Left lung (tissue), 10 donors: ENCODE measurements around the gene COG2. TPM values are rescaled to one million over a fixed set of nuclear protein-coding genes. Genes with fewer than 3 reads are reported as not detected.

Experiments used
- ATAC-seq: fragments of 200-7000 bp; cut with Tn5 transposase; one replicate; pipeline ENCODE4 v1.9.1; 2020; ENCODE audit warnings: moderate library complexity
- DNase-seq, 4 donors: peaks; one replicate each; pipeline ENCODE4 v3.0.0-alpha.2; 2013 to 2020
- H3K27ac ChIP-seq, 2 donors: fragments of 200-600 bp; sonication (generic) in 1 of 2; one replicate each; pipeline versions ENCODE4 v1.5.0 to v1.8.0; 2020 to 2021
- H3K27me3 ChIP-seq, 2 donors: fragments of 200-600 bp; sonication (generic) in 1 of 2; one replicate each; pipeline versions ENCODE4 v1.5.0 to v1.8.0; 2020 to 2021
- H3K36me3 ChIP-seq, 2 donors: fragments of 200-600 bp; sonication (generic) in 1 of 2; one replicate each; pipeline versions ENCODE4 v1.5.0 to v1.8.0; 2020 to 2021
- H3K4me1 ChIP-seq, 2 donors: fragments of 200-600 bp; one replicate each; pipeline ENCODE4 v1.8.0; 2021
- H3K4me3 ChIP-seq, 2 donors: fragments of 200-600 bp; sonication (generic) in 1 of 2; one replicate each; pipeline versions ENCODE4 v1.5.0 to v1.8.0; 2020 to 2021; ENCODE audit warnings: mild to moderate bottlenecking in 1 of 2
- H3K9me3 ChIP-seq, 2 donors: fragments of 200-600 bp; sonication (generic) in 1 of 2; one replicate each; pipeline versions ENCODE4 v1.5.0 to v1.8.0; 2020 to 2021
- CTCF ChIP-seq, 2 donors: fragments of 200-600 bp; sonication (generic) in 1 of 2; IDR thresholded peaks; one replicate each; pipeline versions ENCODE4 v1.5.0 to v1.8.0; 2021; ENCODE audit warnings: antibody characterized with exemption in 2 of 2
- intact Hi-C, 2 donors: fragments of 100-400 bp; cut with DNase I; formaldehyde crosslinking; loops; one replicate each; pipeline versions ENCODE4 v1.11.2 to v1.14.2; 2022
- polyA plus RNA-seq, 6 donors: library from polyadenylated mRNA; unstranded; fragments of 120-200 nt; gene quantifications; one replicate each; pipeline ENCODE4 v1.2.1, GENCODE V29; 2013; ENCODE audit not compliant: insufficient read length in 6 of 6
- total RNA-seq, 2 donors: library from RNA; stranded (reverse); fragmentation: NEBNext Ultra II Directional; extraction: Animal tissue kit (Norgen Biotek cat#: 25700); gene quantifications; one replicate each; pipeline ENCODE4 v1.2.1, GENCODE V29; 2021
- donor health status: DM: no; HTN: yes; CAD: no.
- donor health status: DM: no; HTN: no; CAD: no.

The COG2 gene
- total and polyA plus RNA-seq, 8 donors, result 26.1 to 33.4 (median 27.2) TPM

- H3K9me3 ChIP-seq, result no peaks in the 10 kb centered on the region
- no peaks in the 10 kb centered on the region for H3K4me1 ChIP-seq
- intact Hi-C loops, result no loop called here
- H3K27me3 ChIP-seq, result no peaks in the 10 kb centered on the region
- no peak for DNase-seq
- ATAC-seq, result no peak
- TF ChIP-seq CTCF (IDR thresholded peaks at IDR 0.05), result no peak
- H3K36me3 ChIP-seq, result peaks cover 0 to 71% of the 10 kb centered on the region in 2 donors
- no peak overlapping the region for H3K27ac ChIP-seq
- H3K4me3 ChIP-seq, result no peak overlapping the region
Observed at GRCh38 chr1:230661976-230662375, 19.7 kb downstream of the COG2 start.

GRCh38 chr1:230668227-230668626 is 25.9 kb downstream of the COG2 start:
- no peak for TF ChIP-seq CTCF (IDR thresholded peaks at IDR 0.05)
- H3K4me3 ChIP-seq, result no peak overlapping the region
- H3K4me1 ChIP-seq, result no peaks in the 10 kb centered on the region
- H3K27me3 ChIP-seq, result no peaks in the 10 kb centered on the region
- DNase-seq (no peak), ATAC-seq (no peak)
- intact Hi-C loops, result no loop called here
- H3K9me3 ChIP-seq, result no peaks in the 10 kb centered on the region
- no peak overlapping the region for H3K27ac ChIP-seq
- peaks cover 0 to 98% of the 10 kb centered on the region in 2 donors for H3K36me3 ChIP-seq

GRCh38 chr1:230669543-230669942 is 27.3 kb downstream of the COG2 start:
- H3K4me1 ChIP-seq, result no peaks in the 10 kb centered on the region
- ATAC-seq (peak; percentile 52), DNase-seq (no peak)
- H3K9me3 ChIP-seq, result no peaks in the 10 kb centered on the region
- peaks cover 0 to 95% of the 10 kb centered on the region in 2 donors for H3K36me3 ChIP-seq
- no peak overlapping the region for H3K27ac ChIP-seq
- H3K27me3 ChIP-seq, result no peaks in the 10 kb centered on the region
- no peak for TF ChIP-seq CTCF (IDR thresholded peaks at IDR 0.05)
- no peak overlapping the region for H3K4me3 ChIP-seq
- intact Hi-C loops, result no loop called here

- DNase-seq (no peak), ATAC-seq (no peak)
- Histone ChIP-seq H3K36me3 (peaks cover 0 to 84% of the 10 kb centered on the region in 2 donors), H3K27me3 (no peaks in the 10 kb centered on the region), H3K4me3 (no peak overlapping the region), H3K4me1 (no peaks in the 10 kb centered on the region), H3K27ac (no peak overlapping the region), H3K9me3 (no peaks in the 10 kb centered on the region)
- no peak for TF ChIP-seq CTCF (IDR thresholded peaks at IDR 0.05)
- intact Hi-C loops, result no loop called here
Observed at GRCh38 chr1:230674581-230674980, 32.3 kb downstream of the COG2 start.

- intact Hi-C loops, result no loop called here
- no peak overlapping the region for H3K4me3 ChIP-seq
- H3K36me3 ChIP-seq, result peaks cover 0 to 80% of the 10 kb centered on the region in 2 donors
- peaks cover 5 to 10% of the 10 kb centered on the region in 2 donors for H3K4me1 ChIP-seq
- DNase-seq, result no peak
- no peak overlapping the region for H3K27ac ChIP-seq
- TF ChIP-seq CTCF (IDR thresholded peaks at IDR 0.05), result no peak
- H3K27me3 ChIP-seq, result no peaks in the 10 kb centered on the region
- no peak for ATAC-seq
- H3K9me3 ChIP-seq, result no peaks in the 10 kb centered on the region
Observed at GRCh38 chr1:230677200-230677599, 34.9 kb downstream of the COG2 start.
